DND-41 (cell line): ENCODE measurements around the gene SLC16A11.

ENCODE experiments used
- ATAC-seq: fragments of 200-7000 bp; cut with Tn5 transposase; 3 replicates; pipeline ENCODE4 v1.9.1; 2021; ENCODE audit warnings: low read depth; ENCODE audit not compliant: insufficient read depth
- DNase-seq: peaks from one replicate; pipeline ENCODE4 v3.0.0-alpha.2; 2020
- H2AFZ ChIP-seq: 2 replicates; pipeline ENCODE4 v1.6.0; 2012; ENCODE audit warnings: low read depth, low read length
- H3K27ac ChIP-seq: 2 replicates; pipeline ENCODE4 v1.5.1; 2012; ENCODE audit warnings: low read length, inconsistent platforms
- H3K27me3 ChIP-seq: fragments of 200-600 bp; sonication (generic); 2 replicates; pipeline ENCODE4 v1.6.0; 2012; ENCODE audit warnings: low read length, mild to moderate bottlenecking, inconsistent platforms; ENCODE audit not compliant: insufficient read depth, poor library complexity
- H3K36me3 ChIP-seq: 2 replicates; pipeline ENCODE4 v1.5.1; 2012; ENCODE audit warnings: low read length, inconsistent platforms; ENCODE audit not compliant: insufficient read depth
- H3K4me1 ChIP-seq: 2 replicates; pipeline ENCODE4 v1.5.1; 2012; ENCODE audit warnings: mild to moderate bottlenecking, low read length; ENCODE audit not compliant: insufficient read depth
- H3K4me2 ChIP-seq: 2 replicates; pipeline ENCODE4 v1.6.0; 2012; ENCODE audit warnings: mild to moderate bottlenecking, moderate library complexity, low read length, inconsistent platforms; ENCODE audit not compliant: insufficient read depth
- H3K4me3 ChIP-seq, 2 experiments: fragments of 200-600 bp in 1 of 2; shearing (Covaris generic) in 1 of 2; 2 replicates each; pipeline ENCODE4 v1.5.1; 2012 to 2016; ENCODE audit warnings: inconsistent platforms in 2 of 2, low read length in 2 of 2, mild to moderate bottlenecking in 2 of 2, low read depth in 1 of 2, moderate library complexity in 1 of 2
- H3K79me2 ChIP-seq: 2 replicates; pipeline ENCODE4 v1.6.0; 2012; ENCODE audit warnings: low read length, inconsistent platforms; ENCODE audit not compliant: insufficient read depth
- H3K9ac ChIP-seq: 2 replicates; pipeline ENCODE4 v1.6.0; 2012; ENCODE audit warnings: low read depth, mild to moderate bottlenecking, inconsistent platforms, low read length, moderate library complexity
- H3K9me3 ChIP-seq: 2 replicates; pipeline ENCODE4 v1.5.1; 2012; ENCODE audit warnings: low read length, moderate library complexity, mild to moderate bottlenecking, inconsistent platforms; ENCODE audit not compliant: insufficient read depth, severe bottlenecking
- H4K20me1 ChIP-seq: 2 replicates; pipeline ENCODE4 v1.6.0; 2012; ENCODE audit warnings: low read length; ENCODE audit not compliant: insufficient read depth
- CTCF ChIP-seq: IDR thresholded peaks from 2 replicates; pipeline ENCODE4 v1.5.1; 2012; ENCODE audit warnings: borderline replicate concordance, low read length, moderate library complexity, mild to moderate bottlenecking; ENCODE audit not compliant: poor library complexity, severe bottlenecking; ENCODE audit errors: extremely low read depth
- EZH2 ChIP-seq: IDR thresholded peaks from 3 replicates; pipeline ENCODE4 v1.6.1; 2012; ENCODE audit warnings: borderline replicate concordance, low read depth, mild to moderate bottlenecking, moderate library complexity, low read length, inconsistent platforms; ENCODE audit not compliant: severe bottlenecking

Gene SLC16A11

GRCh38 chr17:7019367-7019766, 24.5 kb downstream of the SLC16A11 start:
- no peaks in the 10 kb centered on the region for H3K9me3 ChIP-seq
- no peak overlapping the region for H3K4me3 ChIP-seq
- H3K27me3 ChIP-seq = no peaks in the 10 kb centered on the region
- H2AFZ ChIP-seq = no peak overlapping the region
- H3K27ac ChIP-seq = no peak overlapping the region
- H3K79me2 ChIP-seq = peaks cover 10% of the 10 kb centered on the region; the same call in 1 of the 2 replicates
- H3K4me1 ChIP-seq = peaks cover 47% of the 10 kb centered on the region
- no peaks in the 10 kb centered on the region for H4K20me1 ChIP-seq
- ATAC-seq (no peak), DNase-seq (no peak)
- no peak overlapping the region for H3K4me2 ChIP-seq
- no peak overlapping the region for H3K9ac ChIP-seq
- TF ChIP-seq EZH2 (no peak), CTCF (no peak)
- H3K36me3 ChIP-seq = peaks cover 18% of the 10 kb centered on the region

GRCh38 chr17:7018331-7018964, 25.4 kb downstream of the SLC16A11 start:
- H4K20me1 ChIP-seq = no peaks in the 10 kb centered on the region
- no peak for ATAC-seq
- H2AFZ ChIP-seq = no peak overlapping the region
- no peak overlapping the region for H3K9ac ChIP-seq
- peaks cover 53% of the 10 kb centered on the region for H3K4me1 ChIP-seq
- TF ChIP-seq CTCF (no peak), EZH2 (no peak)
- H3K4me3 ChIP-seq = no peak overlapping the region
- no peak overlapping the region for H3K4me2 ChIP-seq
- H3K27ac ChIP-seq = no peak overlapping the region; the same call in 1 of the 2 replicates
- no peaks in the 10 kb centered on the region for H3K27me3 ChIP-seq
- DNase-seq = no peak
- H3K79me2 ChIP-seq = peaks cover 19% of the 10 kb centered on the region
- peaks cover 24% of the 10 kb centered on the region for H3K36me3 ChIP-seq
- no peaks in the 10 kb centered on the region for H3K9me3 ChIP-seq

GRCh38 chr17:7017827-7018200, 26.1 kb downstream of the SLC16A11 start:
- Histone ChIP-seq H3K4me2 (no peak overlapping the region), H3K9ac (no peak overlapping the region; the same call in 1 of the 2 replicates), H3K79me2 (peaks cover 25% of the 10 kb centered on the region), H2AFZ (no peak overlapping the region), H3K27ac (no peak overlapping the region; the same call in 1 of the 2 replicates), H3K9me3 (no peaks in the 10 kb centered on the region), H4K20me1 (0 out of 2 replicates have a peak, but pooled peaks cover 2% of the 10 kb centered on the region), H3K4me1 (peaks cover 58% of the 10 kb centered on the region), H3K4me3 (no peak overlapping the region), H3K27me3 (no peaks in the 10 kb centered on the region), H3K36me3 (peaks cover 24% of the 10 kb centered on the region)
- TF ChIP-seq CTCF (no peak), EZH2 (no peak)
- DNase-seq = peak; percentile 43
- no peak for ATAC-seq
